IMR-90 (cell line): Measurements from ENCODE around the gene RPH3AL. TPM values are rescaled to one million over a fixed set of nuclear protein-coding genes. Genes with fewer than 3 reads are reported as not detected.

Experiments used
- ATAC-seq: fragments of 200-7000 bp; cut with Tn5 transposase; 2 replicates; pipeline ENCODE4 v1.9.1; 2020; ENCODE audit warnings: low read depth, mild to moderate bottlenecking, moderate library complexity
- BruUV-seq: library from RNA; stranded (reverse); fragments of 400-500 nt; replicated peaks from 2 replicates; lab custom pipeline; 2021; lab: Mats Ljungman, UMichigan
- CTCF ChIA-PET: fragments of 300-600 bp; formaldehyde crosslinking; extraction: SDS; loops from one replicate; lab custom pipeline; 2021; ENCODE audit warnings: antibody characterized with exemption; lab: Yijun Ruan, JAX
- POLR2A ChIA-PET: fragments of 300-600 bp; sonication (Branson Sonifier 250); formaldehyde crosslinking; loops from one replicate; lab custom pipeline; 2022; ENCODE audit warnings: antibody characterized with exemption; ENCODE audit not compliant: unreplicated experiment; lab: Charles Lee
- DNase-seq: peaks from one replicate; pipeline ENCODE4 v3.0.0; 2013
- H2AFZ ChIP-seq: replicated peaks from 2 replicates; pipeline ENCODE3; 2013; ENCODE audit warnings: low read length, mild to moderate bottlenecking; ENCODE audit not compliant: poor library complexity
- H2AK5ac ChIP-seq: 2 replicates; pipeline ENCODE4 v1.6.1; 2013; ENCODE audit warnings: low read depth, low read length, inconsistent platforms
- H2AK9ac ChIP-seq: replicated peaks from 2 replicates; pipeline ENCODE3; 2013; ENCODE audit warnings: mild to moderate bottlenecking, low read depth, low read length, moderate library complexity; ENCODE audit not compliant: poor library complexity
- H2BK120ac ChIP-seq: 2 replicates; pipeline ENCODE4 v1.6.1; 2013; ENCODE audit warnings: low read depth, low read length, inconsistent platforms
- H2BK15ac ChIP-seq: 3 replicates; pipeline ENCODE4 v1.6.1; 2013; ENCODE audit warnings: low read depth, low read length, inconsistent platforms
- H2BK20ac ChIP-seq: 2 replicates; pipeline ENCODE4 v1.6.1; 2013; ENCODE audit warnings: low read depth, mild to moderate bottlenecking, inconsistent platforms, low read length, moderate library complexity
- H2BK5ac ChIP-seq: 2 replicates; pipeline ENCODE4 v1.6.1; 2013; ENCODE audit warnings: mild to moderate bottlenecking, low read depth, low read length, inconsistent platforms; ENCODE audit not compliant: poor library complexity, severe bottlenecking
- H3K14ac ChIP-seq: replicated peaks from 2 replicates; pipeline ENCODE4 v1.6.1; 2013; ENCODE audit warnings: low read depth, low read length, inconsistent platforms
- H3K18ac ChIP-seq: 2 replicates; pipeline ENCODE4 v1.6.1; 2013; ENCODE audit warnings: low read depth, low read length, control low read depth
- H3K23ac ChIP-seq: 2 replicates; pipeline ENCODE4 v1.6.1; 2013; ENCODE audit warnings: low read depth, low read length, inconsistent platforms
- H3K27ac ChIP-seq: 2 replicates; pipeline ENCODE4 v1.5.1; 2013; ENCODE audit warnings: mild to moderate bottlenecking, control low read depth, low read length; ENCODE audit not compliant: insufficient read depth
- H3K27me3 ChIP-seq: 2 replicates; pipeline ENCODE4 v1.6.1; 2013; ENCODE audit warnings: low read length; ENCODE audit not compliant: control insufficient read depth, insufficient read depth
- H3K36me3 ChIP-seq: 2 replicates; pipeline ENCODE4 v1.6.1; 2013; ENCODE audit warnings: low read length, mixed read lengths; ENCODE audit not compliant: control insufficient read depth, insufficient read depth
- H3K4ac ChIP-seq: 2 replicates; pipeline ENCODE4 v1.6.1; 2013; ENCODE audit warnings: low read depth, low read length, inconsistent platforms
- H3K4me1 ChIP-seq: 2 replicates; pipeline ENCODE4 v1.6.1; 2013; ENCODE audit warnings: low read length, mixed read lengths; ENCODE audit not compliant: control insufficient read depth, insufficient read depth
- H3K4me2 ChIP-seq: 2 replicates; pipeline ENCODE4 v1.6.1; 2013; ENCODE audit warnings: low read depth, mild to moderate bottlenecking, control low read depth, low read length, moderate library complexity
- H3K4me3 ChIP-seq: 2 replicates; pipeline ENCODE4 v1.5.1; 2013; ENCODE audit warnings: low read depth, mild to moderate bottlenecking, control low read depth, low read length, moderate library complexity; ENCODE audit not compliant: insufficient read depth
- H3K56ac ChIP-seq: 2 replicates; pipeline ENCODE4 v1.6.1; 2013; ENCODE audit warnings: low read length, inconsistent platforms; ENCODE audit not compliant: insufficient read depth; ENCODE audit errors: extremely low read depth
- H3K79me1 ChIP-seq, 2 experiments: 2 replicates each; pipeline ENCODE4 v1.6.1; 2013; ENCODE audit warnings: low read length in 2 of 2, inconsistent platforms in 1 of 2, low read depth in 1 of 2
- H3K9ac ChIP-seq: 2 replicates; pipeline ENCODE4 v1.6.1; 2013; ENCODE audit warnings: low read depth, low read length, control low read depth
- H3K9me1 ChIP-seq: 2 replicates; pipeline ENCODE4 v1.6.1; 2013; ENCODE audit warnings: low read length, inconsistent platforms; ENCODE audit not compliant: insufficient read depth
- H3K9me3 ChIP-seq: 2 replicates; pipeline ENCODE4 v1.6.1; 2013; ENCODE audit warnings: low read length; ENCODE audit not compliant: control insufficient read depth, insufficient read depth
- H4K20me1 ChIP-seq: 2 replicates; pipeline ENCODE4 v1.6.1; 2013; ENCODE audit warnings: low read length, inconsistent platforms; ENCODE audit not compliant: insufficient read depth
- H4K5ac ChIP-seq: 2 replicates; pipeline ENCODE4 v1.6.1; 2013; ENCODE audit warnings: mild to moderate bottlenecking, low read depth, low read length, control low read depth
- H4K8ac ChIP-seq, 2 experiments: 2 replicates each; pipeline ENCODE4 v1.6.1; 2013; ENCODE audit warnings: low read depth in 2 of 2, low read length in 2 of 2, control low read depth in 1 of 2, inconsistent platforms in 1 of 2
- H4K91ac ChIP-seq: 2 replicates; pipeline ENCODE4 v1.6.1; 2013; ENCODE audit warnings: low read depth, low read length, inconsistent platforms; ENCODE audit not compliant: insufficient read depth
- BHLHE40 ChIP-seq: fragments of 150-350 bp; IDR thresholded peaks from 2 replicates; pipeline ENCODE4 v1.6.1; 2016; ENCODE audit warnings: mild to moderate bottlenecking, low read depth, low read length
- CEBPB ChIP-seq: IDR thresholded peaks from 2 replicates; pipeline ENCODE4 v1.6.1; 2012; ENCODE audit warnings: low read depth, low read length, improper control_type of control experiment
- CHD1 ChIP-seq: IDR thresholded peaks from 2 replicates; pipeline ENCODE4 v1.6.1; 2012; ENCODE audit warnings: low read depth, low read length, improper control_type of control experiment
- FOS ChIP-seq: fragments of 150-350 bp; IDR thresholded peaks from 2 replicates; pipeline ENCODE4 v1.6.1; 2016; ENCODE audit warnings: low read depth, low read length
- MAZ ChIP-seq: IDR thresholded peaks from 2 replicates; pipeline ENCODE4 v1.6.1; 2012; ENCODE audit warnings: low read depth, mild to moderate bottlenecking, low read length, improper control_type of control experiment, moderate library complexity, borderline replicate concordance
- MXI1 ChIP-seq: IDR thresholded peaks from 2 replicates; pipeline ENCODE4 v1.6.1; 2012; ENCODE audit warnings: low read depth, mild to moderate bottlenecking, low read length, moderate library complexity, borderline replicate concordance
- POLR2A ChIP-seq: IDR thresholded peaks from 2 replicates; pipeline ENCODE4 v1.6.1; 2012; ENCODE audit warnings: mild to moderate bottlenecking, low read depth, low read length
- RAD21 ChIP-seq: IDR thresholded peaks from 2 replicates; pipeline ENCODE4 v1.6.1; 2012; ENCODE audit warnings: low read length, improper control_type of control experiment
- RFX5 ChIP-seq: IDR thresholded peaks from 2 replicates; pipeline ENCODE4 v1.8.0; 2012; ENCODE audit warnings: low read depth, mild to moderate bottlenecking, low read length, moderate library complexity
- WGBS, 2 experiments: methylation state at CpG; one replicate each; pipeline versions ENCODE4 v1.1.5 to v1.1.7; 2013; ENCODE audit warnings: missing lambda C conversion rate in 2 of 2; ENCODE audit not compliant: insufficient read length in 1 of 2; ENCODE audit errors: extremely low coverage in 2 of 2; 5-methylcytosine and 5-hydroxymethylcytosine counted together
- dilution Hi-C: fragments of 300-500 bp; cut with HindIII; formaldehyde crosslinking; loops from one replicate; pipeline ENCODE4 v1.14.3; 2018; ENCODE audit warnings: low sequenced_read_pairs; ENCODE audit not compliant: unreplicated experiment
- in situ Hi-C: fragments of 300-500 bp; cut with MboI; formaldehyde crosslinking; loops from 3 replicates; pipeline ENCODE4 v1.14.3; 2019; ENCODE audit warnings: low sequenced_read_pairs, inconsistent platforms, mixed read lengths
- intact Hi-C: fragments of 100-400 bp; cut with micrococcal nuclease; formaldehyde crosslinking; loops from 2 replicates; pipeline ENCODE4 v1.10.0; 2022
- polyA plus RNA-seq, 3 experiments: library from polyadenylated mRNA; depleted of rRNA; stranded (reverse); fragments of >200 nt; gene quantifications; 2 replicates each; pipeline ENCODE4 v1.2.3, GENCODE V29; 2012; ENCODE audit warnings: low replicate concordance in 1 of 3
- total RNA-seq: library from RNA; depleted of rRNA; stranded (reverse); fragments of >200 nt; gene quantifications from 2 replicates; pipeline ENCODE4 v1.2.3, GENCODE V29; 2012
- TF ChIP-seq, protein P1 (sequence below): conservative IDR thresholded peaks from 2 replicates; pipeline ENCODE4 v1.5.1; 2012; ENCODE audit warnings: mild to moderate bottlenecking, low read depth, low read length, improper control_type of control experiment

RPH3AL gene
- total and polyA plus RNA-seq, 2 of the 4 experiments (the other 2 are of a cell fraction) = 1.8 to 2.5 TPM

DNA sequence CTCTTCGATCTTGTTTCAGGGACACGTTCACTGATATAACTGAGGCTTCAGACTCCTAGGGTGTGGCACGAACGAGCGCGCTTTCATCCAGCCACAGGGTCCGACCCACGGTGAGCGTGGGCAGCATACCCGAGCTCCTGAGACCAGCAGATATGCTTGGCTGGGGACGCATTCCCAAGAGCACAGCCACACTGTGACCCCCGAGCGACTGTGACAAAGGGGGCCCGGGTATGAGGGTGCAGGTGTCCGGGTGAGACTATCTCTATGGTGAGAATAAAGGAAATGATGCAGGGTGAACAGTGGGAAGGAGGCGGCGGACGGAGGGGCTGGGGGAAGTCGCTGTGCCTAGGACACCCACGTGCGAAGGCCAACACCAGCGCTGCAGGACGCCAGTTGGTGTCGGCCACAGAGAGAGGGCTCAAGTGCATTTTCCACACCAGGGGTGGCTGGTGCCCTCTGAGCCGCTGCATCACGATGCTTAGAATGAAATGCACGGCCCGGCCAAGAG lies 17.6 kb downstream of the RPH3AL start:
- no peak for TF ChIP-seq CEBPB
- TF ChIP-seq MAZ = no peak
- no peak for TF ChIP-seq POLR2A
- TF ChIP-seq BHLHE40 = no peak
- TF ChIP-seq MXI1 = no peak
- TF ChIP-seq CHD1 = no peak
- TF ChIP-seq, protein P1, sequence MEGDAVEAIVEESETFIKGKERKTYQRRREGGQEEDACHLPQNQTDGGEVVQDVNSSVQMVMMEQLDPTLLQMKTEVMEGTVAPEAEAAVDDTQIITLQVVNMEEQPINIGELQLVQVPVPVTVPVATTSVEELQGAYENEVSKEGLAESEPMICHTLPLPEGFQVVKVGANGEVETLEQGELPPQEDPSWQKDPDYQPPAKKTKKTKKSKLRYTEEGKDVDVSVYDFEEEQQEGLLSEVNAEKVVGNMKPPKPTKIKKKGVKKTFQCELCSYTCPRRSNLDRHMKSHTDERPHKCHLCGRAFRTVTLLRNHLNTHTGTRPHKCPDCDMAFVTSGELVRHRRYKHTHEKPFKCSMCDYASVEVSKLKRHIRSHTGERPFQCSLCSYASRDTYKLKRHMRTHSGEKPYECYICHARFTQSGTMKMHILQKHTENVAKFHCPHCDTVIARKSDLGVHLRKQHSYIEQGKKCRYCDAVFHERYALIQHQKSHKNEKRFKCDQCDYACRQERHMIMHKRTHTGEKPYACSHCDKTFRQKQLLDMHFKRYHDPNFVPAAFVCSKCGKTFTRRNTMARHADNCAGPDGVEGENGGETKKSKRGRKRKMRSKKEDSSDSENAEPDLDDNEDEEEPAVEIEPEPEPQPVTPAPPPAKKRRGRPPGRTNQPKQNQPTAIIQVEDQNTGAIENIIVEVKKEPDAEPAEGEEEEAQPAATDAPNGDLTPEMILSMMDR = no peak
- TF ChIP-seq FOS = no peak
- no peak for TF ChIP-seq RFX5
- no peak for TF ChIP-seq RAD21
- Histone ChIP-seq H3K9me1 (no peaks in the 10 kb centered on the region), H2AK5ac (no peak overlapping the region), H3K18ac (no peak overlapping the region), H3K36me3 (no peaks in the 10 kb centered on the region), H3K14ac (no peak overlapping the region), H4K8ac (no peak overlapping the region), H3K56ac (no peak overlapping the region), H4K91ac (no peak overlapping the region), H3K27me3 (peaks cover 39% of the 10 kb centered on the region; the same call in 1 of the 2 replicates), H3K4me2 (no peak overlapping the region), H3K4me3 (no peak overlapping the region), H3K23ac (no peak overlapping the region), H2BK15ac (no peak overlapping the region), H4K20me1 (no peaks in the 10 kb centered on the region), H2AK9ac (no peak overlapping the region), H3K9ac (no peak overlapping the region), H3K9me3 (no peaks in the 10 kb centered on the region), H3K27ac (no peak overlapping the region), H2BK20ac (no peak overlapping the region), H4K5ac (no peak overlapping the region), H3K4me1 (peaks cover 3% of the 10 kb centered on the region; the same call in 1 of the 2 replicates), H2BK120ac (no peak overlapping the region), H3K79me1 (no peaks in the 10 kb centered on the region), H2AFZ (no peak overlapping the region), H2BK5ac (no peak overlapping the region), H3K4ac (no peak overlapping the region)
- in situ Hi-C loops = no loop called here
- CTCF ChIA-PET = no interaction called here
- ATAC-seq (no peak), DNase-seq (no peak)
- 77% methylated on average over 20 of the region's 28 CpGs; no CpG with 5 or more reads in 1 of the 2 experiments for WGBS, 2 experiments
- BruUV-seq = no TSS peak
- intact Hi-C loops = no loop called here
- dilution Hi-C loops = no loop called here
- POLR2A ChIA-PET = no interaction called here
